Thyroid gland (tissue), 4 donors: Measurements from ENCODE around the gene MYL10.

Experiments used
- POLR2A ChIP-seq, 2 donors: fragments of 450-650 bp; IDR thresholded peaks; one replicate each; pipeline ENCODE4 v1.6.1; 2017; ENCODE audit warnings: antibody characterized with exemption in 2 of 2, mild to moderate bottlenecking in 2 of 2, moderate library complexity in 1 of 2
- TF ChIP-seq, protein P1 (sequence below), 6 experiments: fragments of 200-600 bp in 3 of 6; fragments of 450-650 bp in 3 of 6; sonication (generic) in 3 of 6; IDR thresholded peaks; one replicate each; pipeline ENCODE4 v1.5.1; 2016 to 2019; ENCODE audit warnings: antibody characterized with exemption in 6 of 6, mild to moderate bottlenecking in 2 of 6, inconsistent platforms in 1 of 6, moderate library complexity in 1 of 6

DNA sequence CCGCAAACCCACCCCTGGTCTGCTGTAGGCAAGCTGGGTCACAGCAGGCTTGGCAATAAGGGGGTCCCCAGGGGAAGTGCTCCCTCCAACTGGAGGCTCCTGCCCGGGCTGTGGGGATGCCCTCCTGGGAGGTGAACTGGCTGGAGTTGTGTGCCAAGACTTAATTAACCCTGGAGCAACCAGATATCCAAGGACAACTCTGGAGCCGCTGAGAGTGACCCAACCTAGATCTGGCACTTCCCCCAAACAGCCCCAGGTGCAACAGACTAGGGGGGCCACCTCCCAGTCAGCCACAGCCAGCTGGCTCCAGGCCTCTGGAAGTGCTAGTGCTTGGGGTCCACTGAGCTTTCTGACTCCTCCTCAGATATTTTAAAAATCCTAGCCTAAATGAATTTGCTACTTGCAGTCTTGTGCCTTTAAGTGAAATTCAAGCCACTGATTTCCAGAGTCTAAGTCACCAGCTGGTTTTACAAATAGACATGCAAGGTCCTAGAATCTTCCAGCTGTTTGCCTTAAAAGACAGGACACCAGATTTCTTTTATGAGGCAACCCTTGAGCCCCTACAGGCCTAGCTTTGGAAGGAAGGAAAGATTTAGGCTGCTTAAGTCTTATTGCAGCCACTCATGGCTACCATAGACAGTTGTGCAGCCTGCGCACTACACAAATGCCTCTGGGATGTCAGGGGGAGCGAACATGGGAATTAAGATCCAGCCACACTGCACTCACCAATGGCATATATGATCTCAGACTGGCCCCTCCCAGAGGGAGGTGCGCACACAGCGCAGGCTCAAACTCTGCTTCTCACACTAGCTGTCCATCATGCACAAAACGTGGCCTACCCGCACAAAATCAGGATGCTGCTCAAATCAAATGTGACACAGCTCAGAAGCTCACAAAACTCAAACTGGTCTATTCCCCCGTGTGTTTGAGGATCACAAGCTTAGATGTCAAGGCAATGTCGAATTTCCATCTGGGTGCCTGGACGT, 42.6 kb upstream of the MYL10 start:
- TF ChIP-seq, protein P1, sequence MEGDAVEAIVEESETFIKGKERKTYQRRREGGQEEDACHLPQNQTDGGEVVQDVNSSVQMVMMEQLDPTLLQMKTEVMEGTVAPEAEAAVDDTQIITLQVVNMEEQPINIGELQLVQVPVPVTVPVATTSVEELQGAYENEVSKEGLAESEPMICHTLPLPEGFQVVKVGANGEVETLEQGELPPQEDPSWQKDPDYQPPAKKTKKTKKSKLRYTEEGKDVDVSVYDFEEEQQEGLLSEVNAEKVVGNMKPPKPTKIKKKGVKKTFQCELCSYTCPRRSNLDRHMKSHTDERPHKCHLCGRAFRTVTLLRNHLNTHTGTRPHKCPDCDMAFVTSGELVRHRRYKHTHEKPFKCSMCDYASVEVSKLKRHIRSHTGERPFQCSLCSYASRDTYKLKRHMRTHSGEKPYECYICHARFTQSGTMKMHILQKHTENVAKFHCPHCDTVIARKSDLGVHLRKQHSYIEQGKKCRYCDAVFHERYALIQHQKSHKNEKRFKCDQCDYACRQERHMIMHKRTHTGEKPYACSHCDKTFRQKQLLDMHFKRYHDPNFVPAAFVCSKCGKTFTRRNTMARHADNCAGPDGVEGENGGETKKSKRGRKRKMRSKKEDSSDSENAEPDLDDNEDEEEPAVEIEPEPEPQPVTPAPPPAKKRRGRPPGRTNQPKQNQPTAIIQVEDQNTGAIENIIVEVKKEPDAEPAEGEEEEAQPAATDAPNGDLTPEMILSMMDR (IDR thresholded peaks at IDR 0.05): no peak
- TF ChIP-seq POLR2A (IDR thresholded peaks at IDR 0.05): no peak
